ENCODE results near the gene DAPK1. TPM values are rescaled to one million over a fixed set of nuclear protein-coding genes. Genes with fewer than 3 reads are reported as not detected.

DAPK1 gene
- total RNA-seq, 1 experiment from 2014 or later = 19.7 TPM

GRCh38 chr9:87541663-87542062 lies 44.0 kb downstream of the DAPK1 start:
- no peak overlapping the region for H3K4me3 Mint-ChIP-seq (ENCODE audit: unreplicated experiment)
- BruUV-seq (replicated peaks) = no TSS peak
- intact Hi-C loops (cut with micrococcal nuclease) = no loop called here
- H3K9me3 Mint-ChIP-seq (ENCODE audit: unreplicated experiment) = no peaks in the 10 kb centered on the region
- peaks cover 16% of the 10 kb centered on the region for H3K4me1 Mint-ChIP-seq (ENCODE audit: insufficient read depth, unreplicated experiment)
- CTCF ChIA-PET = no interaction called here
- H3K36me3 Mint-ChIP-seq (ENCODE audit: insufficient read depth, unreplicated experiment) = peaks cover 10% of the 10 kb centered on the region
- no peaks in the 10 kb centered on the region for H3K27me3 Mint-ChIP-seq (ENCODE audit: insufficient read depth, unreplicated experiment)
- DNase-seq (ENCODE audit: unreplicated experiment) = no peak
- no peak for TF ChIP-seq CTCF (IDR thresholded peaks at IDR 0.05; ENCODE audit: unreplicated experiment)
- no peak overlapping the region for H3K27ac Mint-ChIP-seq (ENCODE audit: low read depth, unreplicated experiment)
- POLR2A ChIA-PET = interaction anchor here (1.2 kb wide), 1 partner anchor 12 kb away, joined by 4 read pairs; no protein-coding TSS in a partner anchor

GRCh38 chr9:87542141-87542540 lies 44.5 kb downstream of the DAPK1 start:
- Mint-ChIP-seq H3K36me3 (ENCODE audit: insufficient read depth, unreplicated experiment) (peaks cover 10% of the 10 kb centered on the region), H3K27ac (ENCODE audit: low read depth, unreplicated experiment) (no peak overlapping the region), H3K9me3 (ENCODE audit: unreplicated experiment) (no peaks in the 10 kb centered on the region), H3K27me3 (ENCODE audit: insufficient read depth, unreplicated experiment) (no peaks in the 10 kb centered on the region), H3K4me1 (ENCODE audit: insufficient read depth, unreplicated experiment) (peaks cover 19% of the 10 kb centered on the region), H3K4me3 (ENCODE audit: unreplicated experiment) (no peak overlapping the region)
- ChIA-PET CTCF (no interaction called here), POLR2A (interaction anchor here (1.2 kb wide), 1 partner anchor 11 kb away, joined by 4 read pairs; no protein-coding TSS in a partner anchor)
- intact Hi-C loops (cut with micrococcal nuclease) = no loop called here
- no peak for TF ChIP-seq CTCF (IDR thresholded peaks at IDR 0.05; ENCODE audit: unreplicated experiment)
- no peak for DNase-seq (ENCODE audit: unreplicated experiment)
- BruUV-seq (replicated peaks) = no TSS peak

GRCh38 chr9:87543251-87543650 lies 45.6 kb downstream of the DAPK1 start:
- intact Hi-C loops (cut with micrococcal nuclease) = no loop called here
- POLR2A ChIA-PET = interaction anchor here (0.9 kb wide), 1 partner anchor 16 kb away, joined by 3 read pairs; no protein-coding TSS in a partner anchor
- peaks cover 30% of the 10 kb centered on the region for H3K4me1 Mint-ChIP-seq (ENCODE audit: insufficient read depth, unreplicated experiment)
- CTCF ChIA-PET = no interaction called here
- H3K36me3 Mint-ChIP-seq (ENCODE audit: insufficient read depth, unreplicated experiment) = peaks cover 10% of the 10 kb centered on the region
- DNase-seq (ENCODE audit: unreplicated experiment) = no peak
- peak overlapping the region; percentile 39 for H3K27ac Mint-ChIP-seq (ENCODE audit: low read depth, unreplicated experiment)
- H3K27me3 Mint-ChIP-seq (ENCODE audit: insufficient read depth, unreplicated experiment) = no peaks in the 10 kb centered on the region
- no peak for TF ChIP-seq CTCF (IDR thresholded peaks at IDR 0.05; ENCODE audit: unreplicated experiment)
- H3K4me3 Mint-ChIP-seq (ENCODE audit: unreplicated experiment) = no peak overlapping the region
- BruUV-seq (replicated peaks) = no TSS peak
- no peaks in the 10 kb centered on the region for H3K9me3 Mint-ChIP-seq (ENCODE audit: unreplicated experiment)

- DNase-seq (ENCODE audit: unreplicated experiment) = peak; percentile 26
- no peak overlapping the region for H3K4me3 Mint-ChIP-seq (ENCODE audit: unreplicated experiment)
- H3K27ac Mint-ChIP-seq (ENCODE audit: low read depth, unreplicated experiment) = peak overlapping the region; percentile 52
- TF ChIP-seq CTCF (IDR thresholded peaks at IDR 0.05; ENCODE audit: unreplicated experiment) = no peak
- H3K36me3 Mint-ChIP-seq (ENCODE audit: insufficient read depth, unreplicated experiment) = no peaks in the 10 kb centered on the region
- H3K9me3 Mint-ChIP-seq (ENCODE audit: unreplicated experiment) = peaks cover 6% of the 10 kb centered on the region
- H3K27me3 Mint-ChIP-seq (ENCODE audit: insufficient read depth, unreplicated experiment) = no peaks in the 10 kb centered on the region
- POLR2A ChIA-PET = interaction anchor here (0.9 to 1.5 kb wide), 3 partner anchors 31 to 208 kb away, joined by 3 to 7 read pairs (median 3); no protein-coding TSS in a partner anchor
- no TSS peak for BruUV-seq (replicated peaks)
- H3K4me1 Mint-ChIP-seq (ENCODE audit: insufficient read depth, unreplicated experiment) = peaks cover 32% of the 10 kb centered on the region
- CTCF ChIA-PET = interaction anchor here (0.6 to 1.0 kb wide), 2 partner anchors 29 to 44 kb away, joined by 3 to 4 read pairs; no protein-coding TSS in a partner anchor
- intact Hi-C loops (cut with micrococcal nuclease) = no loop called here
These were observed 48.2 kb downstream of the DAPK1 start for GRCh38 chr9:87545858-87546257.

All from MCF 10A (cell line).